ENCODE data around the gene MED31. TPM values are rescaled to one million over a fixed set of nuclear protein-coding genes. Genes with fewer than 3 reads are reported as not detected.
A peak's percentile ranks its signal among the peaks of the same experiment; 100 is the strongest.
"Not testable (repeated sequence)": the region's sequence is repeated elsewhere in the genome, so short reads cannot be mapped to it uniquely, and the experiment has no call there.

Gene MED31
- polyA plus RNA-seq, 2 donors, result 18.1 to 34.6 TPM

DNA sequence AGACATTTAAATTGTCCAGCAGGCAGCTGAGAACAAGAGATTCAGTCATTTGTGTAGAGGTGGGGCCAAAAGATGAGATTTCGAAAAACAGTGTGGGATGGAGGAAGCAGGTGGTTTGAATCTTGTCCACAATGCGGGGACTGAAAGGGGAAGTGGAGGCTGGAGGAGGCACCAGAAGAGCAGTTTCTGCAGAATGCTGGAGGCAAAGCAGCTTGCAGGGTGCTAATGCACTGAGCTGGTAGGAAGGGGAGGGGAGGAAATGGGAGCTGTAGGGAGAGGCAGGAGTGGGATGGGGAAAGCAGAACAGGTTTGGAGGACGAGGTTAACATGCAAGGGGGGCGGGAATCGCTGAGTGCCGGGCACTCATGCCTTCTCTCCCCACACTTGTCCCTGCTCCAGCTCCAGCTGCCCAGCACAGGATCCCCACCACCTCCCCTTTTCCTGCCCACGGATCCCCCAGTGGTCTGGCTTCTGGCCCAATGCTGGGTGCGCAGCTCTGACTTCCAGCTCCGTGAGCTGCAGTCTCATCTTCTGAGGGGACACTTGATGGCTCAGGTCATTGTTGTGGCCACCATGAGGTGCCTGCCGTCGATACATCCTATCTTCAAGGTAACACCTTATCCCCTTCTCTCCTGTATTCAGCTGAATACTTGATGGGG, 9.5 kb upstream of the MED31 start:
- no peaks in the 10 kb centered on the region for H3K27me3 ChIP-seq (ENCODE audit: control insufficient read depth in 1 of 2, insufficient read depth in 2 of 2, low read length in 2 of 2)
- peaks cover 3% of the 10 kb centered on the region in 2 donors for H3K4me1 ChIP-seq (ENCODE audit: control insufficient read depth in 2 of 2, insufficient read depth in 2 of 2, low read length in 1 of 2)
- WGBS, 2 donors, result 51 to 63% methylated on average over 11 of the region's 11 CpGs
- no peaks in the 10 kb centered on the region for H3K36me3 ChIP-seq (ENCODE audit: control insufficient read depth in 2 of 2, insufficient read depth in 2 of 2, low read length in 1 of 2)
- H3K27ac ChIP-seq (ENCODE audit: low read depth in 2 of 2, low read length in 1 of 2), result no peak overlapping the region
- H3K4me3 ChIP-seq (ENCODE audit: low read depth in 1 of 2, low read length in 2 of 2), result no peak overlapping the region
- no peaks in the 10 kb centered on the region for H3K9me3 ChIP-seq (ENCODE audit: control insufficient read depth in 2 of 2, insufficient read depth in 1 of 2, low read depth in 1 of 2, low read length in 1 of 2)

- Histone ChIP-seq H3K27ac (ENCODE audit: low read depth in 2 of 2, low read length in 1 of 2) (no peak overlapping the region), H3K4me1 (ENCODE audit: control insufficient read depth in 2 of 2, insufficient read depth in 2 of 2, low read length in 1 of 2) (peaks cover 3% of the 10 kb centered on the region in 2 donors), H3K36me3 (ENCODE audit: control insufficient read depth in 2 of 2, insufficient read depth in 2 of 2, low read length in 1 of 2) (no peaks in the 10 kb centered on the region), H3K27me3 (ENCODE audit: control insufficient read depth in 1 of 2, insufficient read depth in 2 of 2, low read length in 2 of 2) (no peaks in the 10 kb centered on the region), H3K4me3 (ENCODE audit: low read depth in 1 of 2, low read length in 2 of 2) (no peak overlapping the region), H3K9me3 (ENCODE audit: control insufficient read depth in 2 of 2, insufficient read depth in 1 of 2, low read depth in 1 of 2, low read length in 1 of 2) (no peaks in the 10 kb centered on the region)
- 83 to 89% methylated on average over 9 of the region's 9 CpGs for WGBS, 2 donors
These were observed 8.7 kb upstream of the MED31 start for GRCh38 chr17:6660101-6660500.

DNA sequence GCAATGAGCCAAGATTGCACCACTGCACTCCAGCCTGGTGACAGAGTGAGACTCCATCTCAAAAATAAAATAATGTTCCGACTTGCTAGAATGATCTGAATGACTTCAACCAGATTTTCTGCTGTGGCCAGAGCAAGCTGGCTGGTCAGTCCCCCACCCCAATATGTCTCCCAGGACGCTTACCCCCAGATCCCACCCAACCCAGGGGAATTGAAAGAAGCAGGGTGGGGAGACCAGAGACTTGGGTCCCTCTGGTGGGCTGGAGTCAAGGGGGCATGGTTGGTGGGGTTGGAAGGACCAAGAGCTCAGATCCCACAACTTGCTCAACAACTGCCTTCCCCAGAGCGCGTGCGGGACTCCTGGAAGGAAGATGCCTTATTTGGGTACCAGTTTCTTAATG, 7.0 kb upstream of the MED31 start:
- H3K27ac ChIP-seq (ENCODE audit: low read depth in 2 of 2, low read length in 1 of 2); H3K36me3 ChIP-seq (ENCODE audit: control insufficient read depth in 2 of 2, insufficient read depth in 2 of 2, low read length in 1 of 2); H3K4me3 ChIP-seq (ENCODE audit: low read depth in 1 of 2, low read length in 2 of 2); H3K9me3 ChIP-seq (ENCODE audit: control insufficient read depth in 2 of 2, insufficient read depth in 1 of 2, low read depth in 1 of 2, low read length in 1 of 2); H3K27me3 ChIP-seq (ENCODE audit: control insufficient read depth in 1 of 2, insufficient read depth in 2 of 2, low read length in 2 of 2); H3K4me1 ChIP-seq (ENCODE audit: control insufficient read depth in 2 of 2, insufficient read depth in 2 of 2, low read length in 1 of 2): not testable (repeated sequence)
- WGBS, 2 donors, result 91 to 100% methylated on average over 2 to 5 of the region's 5 CpGs

DNA sequence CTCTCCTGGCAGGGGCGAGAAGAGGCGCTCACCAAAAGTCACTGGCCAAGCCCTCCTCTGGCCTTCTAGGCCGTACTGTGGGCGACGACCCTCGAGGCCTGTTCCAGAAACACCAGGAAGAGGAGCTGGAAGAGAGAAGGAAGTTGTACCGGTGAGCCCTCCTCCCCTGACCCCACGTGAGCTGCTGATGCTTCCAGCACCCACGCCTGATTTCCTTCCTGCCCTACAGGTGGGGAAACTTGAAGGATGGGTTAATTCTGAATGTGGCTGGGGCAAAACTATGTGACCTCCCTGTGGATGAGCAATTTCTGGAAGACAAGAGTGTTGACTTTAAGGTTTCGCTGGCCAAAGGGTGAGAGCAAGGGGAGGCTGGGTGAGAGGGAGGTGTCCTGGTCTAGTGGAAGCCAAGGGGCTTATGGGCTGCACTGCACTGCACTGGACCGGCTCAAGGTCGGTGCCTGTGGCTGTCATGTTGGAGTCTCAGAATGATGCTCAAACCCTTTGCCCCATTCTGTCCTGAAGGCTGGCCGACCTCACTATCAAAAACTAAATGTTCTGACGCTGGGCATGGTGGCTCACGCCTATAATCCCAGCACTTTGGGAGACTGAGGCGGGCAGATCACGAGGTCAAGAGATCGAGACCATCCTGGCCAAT, 6.4 kb upstream of the MED31 start:
- Histone ChIP-seq H3K4me1 (ENCODE audit: control insufficient read depth in 2 of 2, insufficient read depth in 2 of 2, low read length in 1 of 2) (peaks cover 3 to 6% of the 10 kb centered on the region in 2 donors), H3K36me3 (ENCODE audit: control insufficient read depth in 2 of 2, insufficient read depth in 2 of 2, low read length in 1 of 2) (no peaks in the 10 kb centered on the region), H3K4me3 (ENCODE audit: low read depth in 1 of 2, low read length in 2 of 2) (peak overlapping the region; percentile 32 to 45), H3K9me3 (ENCODE audit: control insufficient read depth in 2 of 2, insufficient read depth in 1 of 2, low read depth in 1 of 2, low read length in 1 of 2) (no peaks in the 10 kb centered on the region), H3K27ac (ENCODE audit: low read depth in 2 of 2, low read length in 1 of 2) (no peak overlapping the region), H3K27me3 (ENCODE audit: control insufficient read depth in 1 of 2, insufficient read depth in 2 of 2, low read length in 2 of 2) (no peaks in the 10 kb centered on the region)
- WGBS, 2 donors, result 70 to 75% methylated on average over 18 of the region's 18 CpGs

- H3K36me3 ChIP-seq (ENCODE audit: control insufficient read depth in 2 of 2, insufficient read depth in 2 of 2, low read length in 1 of 2); H3K27ac ChIP-seq (ENCODE audit: low read depth in 2 of 2, low read length in 1 of 2); H3K4me1 ChIP-seq (ENCODE audit: control insufficient read depth in 2 of 2, insufficient read depth in 2 of 2, low read length in 1 of 2); H3K9me3 ChIP-seq (ENCODE audit: control insufficient read depth in 2 of 2, insufficient read depth in 1 of 2, low read depth in 1 of 2, low read length in 1 of 2); H3K27me3 ChIP-seq (ENCODE audit: control insufficient read depth in 1 of 2, insufficient read depth in 2 of 2, low read length in 2 of 2): not testable (repeated sequence)
- 5 to 8% methylated on average over 49 to 54 of the region's 55 CpGs for WGBS, 2 donors
- peak overlapping the region; percentile 32 to 45 for H3K4me3 ChIP-seq (ENCODE audit: low read depth in 1 of 2, low read length in 2 of 2)
These were observed 5.6 kb upstream of the MED31 start for GRCh38 chr17:6656797-6657632.

DNA sequence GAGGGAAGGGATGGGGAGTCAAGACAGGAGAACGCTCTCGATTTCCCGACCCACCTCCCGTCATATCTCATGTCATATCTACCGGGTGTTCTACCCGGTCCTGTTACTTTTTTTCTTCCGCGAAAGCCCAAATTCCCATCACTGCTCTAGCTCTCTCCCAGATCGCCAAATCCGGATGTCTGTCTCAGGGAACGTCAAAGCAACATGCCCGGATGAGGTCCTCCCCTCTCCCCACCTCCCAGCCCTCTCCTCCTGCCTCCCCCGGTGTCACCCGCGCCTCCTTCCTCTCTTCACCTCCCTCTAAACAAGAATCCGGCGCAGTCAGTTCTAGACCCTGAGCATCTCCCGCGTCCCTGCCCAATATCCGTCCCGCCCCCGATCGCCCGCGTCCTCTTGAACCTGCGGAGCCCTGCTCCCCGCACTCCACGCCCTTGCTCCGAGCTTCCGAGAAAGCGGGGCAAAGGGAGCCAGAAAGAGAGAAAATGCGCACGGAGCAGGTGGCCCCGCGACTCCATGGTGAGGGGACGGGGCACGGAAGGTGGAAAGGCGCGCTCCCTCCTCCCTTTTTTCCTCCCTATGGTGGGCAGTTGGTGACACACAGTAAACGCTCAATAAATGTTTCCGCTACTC, 4.4 kb upstream of the MED31 start:
- Histone ChIP-seq H3K4me3 (ENCODE audit: low read depth in 1 of 2, low read length in 2 of 2) (peak overlapping the region; percentile 4 to 42), H3K4me1 (ENCODE audit: control insufficient read depth in 2 of 2, insufficient read depth in 2 of 2, low read length in 1 of 2) (peaks cover 3 to 12% of the 10 kb centered on the region in 2 donors)
- H3K9me3 ChIP-seq (ENCODE audit: control insufficient read depth in 2 of 2, insufficient read depth in 1 of 2, low read depth in 1 of 2, low read length in 1 of 2); H3K36me3 ChIP-seq (ENCODE audit: control insufficient read depth in 2 of 2, insufficient read depth in 2 of 2, low read length in 1 of 2); H3K27ac ChIP-seq (ENCODE audit: low read depth in 2 of 2, low read length in 1 of 2); H3K27me3 ChIP-seq (ENCODE audit: control insufficient read depth in 1 of 2, insufficient read depth in 2 of 2, low read length in 2 of 2): not testable (repeated sequence)
- 3% methylated on average over 33 to 37 of the region's 41 CpGs for WGBS, 2 donors

GRCh38 chr17:6654841-6655731, 3.7 kb upstream of the MED31 start:
- H3K27ac ChIP-seq (ENCODE audit: low read depth in 2 of 2, low read length in 1 of 2), result peak overlapping the region; percentile 28 to 84
- H3K36me3 ChIP-seq (ENCODE audit: control insufficient read depth in 2 of 2, insufficient read depth in 2 of 2, low read length in 1 of 2), result no peaks in the 10 kb centered on the region
- H3K4me3 ChIP-seq (ENCODE audit: low read depth in 1 of 2, low read length in 2 of 2), result peak overlapping the region; percentile 32 to 42
- peaks cover 3 to 12% of the 10 kb centered on the region in 2 donors for H3K4me1 ChIP-seq (ENCODE audit: control insufficient read depth in 2 of 2, insufficient read depth in 2 of 2, low read length in 1 of 2)
- H3K9me3 ChIP-seq (ENCODE audit: control insufficient read depth in 2 of 2, insufficient read depth in 1 of 2, low read depth in 1 of 2, low read length in 1 of 2), result no peaks in the 10 kb centered on the region
- WGBS, 2 donors, result 12 to 24% methylated on average over 44 to 46 of the region's 46 CpGs
- H3K27me3 ChIP-seq (ENCODE audit: control insufficient read depth in 1 of 2, insufficient read depth in 2 of 2, low read length in 2 of 2), result no peaks in the 10 kb centered on the region

DNA sequence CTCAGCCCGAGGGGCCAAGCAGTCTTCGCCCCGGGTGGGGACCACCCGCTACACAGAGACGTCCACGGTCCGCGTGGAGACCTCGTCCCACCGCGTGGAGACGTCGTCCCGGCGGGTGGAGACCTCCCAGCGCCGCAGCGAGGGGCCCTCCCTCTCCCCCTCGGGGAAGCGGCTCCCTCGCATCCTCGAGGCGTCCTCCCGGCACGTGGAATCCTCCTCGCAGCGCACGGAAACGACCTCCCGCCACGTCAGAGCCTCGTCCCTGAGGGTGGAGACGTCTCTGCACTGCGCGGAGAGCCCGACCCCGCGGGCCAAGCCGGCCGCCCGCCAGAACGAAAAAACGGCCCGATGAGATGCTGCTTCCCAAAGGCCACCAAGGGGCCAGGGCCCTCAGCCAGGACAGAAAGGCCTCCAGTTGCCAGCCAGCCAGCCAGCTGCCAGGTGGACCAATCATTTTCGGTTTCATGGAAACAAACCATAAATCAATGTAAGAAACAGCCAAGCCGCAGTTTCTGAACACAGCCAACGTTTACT, 581 bp upstream of the MED31 start:
- H3K27ac ChIP-seq (ENCODE audit: low read depth in 2 of 2, low read length in 1 of 2), result peak overlapping the region; percentile 71 to 87
- H3K4me3 ChIP-seq (ENCODE audit: low read depth in 1 of 2, low read length in 2 of 2), result peak overlapping the region; percentile 67 to 97
- whole genome bisulfite sequencing, 2 donors, result 4% methylated on average over 32 to 47 of the region's 47 CpGs
- peaks cover 0 to 9% of the 10 kb centered on the region in 2 donors for H3K4me1 ChIP-seq (ENCODE audit: control insufficient read depth in 2 of 2, insufficient read depth in 2 of 2, low read length in 1 of 2)
- no peaks in the 10 kb centered on the region for H3K27me3 ChIP-seq (ENCODE audit: control insufficient read depth in 1 of 2, insufficient read depth in 2 of 2, low read length in 2 of 2)
- H3K9me3 ChIP-seq (ENCODE audit: control insufficient read depth in 2 of 2, insufficient read depth in 1 of 2, low read depth in 1 of 2, low read length in 1 of 2), result no peaks in the 10 kb centered on the region
- H3K36me3 ChIP-seq (ENCODE audit: control insufficient read depth in 2 of 2, insufficient read depth in 2 of 2, low read length in 1 of 2), result peaks cover 0 to 3% of the 10 kb centered on the region in 2 donors

Data from esophagus (tissue), 2 donors.